ENCODE data around the gene LYPD6.

DNA sequence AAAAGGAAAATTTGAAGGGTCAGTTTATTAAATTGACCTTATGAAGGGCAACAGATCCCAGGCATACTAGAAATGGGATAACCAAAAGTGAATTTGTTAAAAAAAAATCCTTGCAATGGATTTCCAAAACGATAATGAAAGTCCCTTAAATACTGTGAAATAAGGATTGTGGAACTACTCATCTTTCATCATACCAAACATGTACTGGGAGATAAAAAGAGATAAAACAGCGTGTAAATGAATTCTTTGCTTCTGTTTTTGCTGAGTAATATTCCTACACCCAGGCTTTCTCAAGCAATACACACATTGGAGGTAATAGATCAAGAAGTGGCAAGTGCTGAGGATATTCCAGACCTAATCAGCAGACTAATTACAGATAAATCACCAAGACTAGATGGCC lies 3.8 kb downstream of the LYPD6 start:
- TF ChIP-seq, protein P1, sequence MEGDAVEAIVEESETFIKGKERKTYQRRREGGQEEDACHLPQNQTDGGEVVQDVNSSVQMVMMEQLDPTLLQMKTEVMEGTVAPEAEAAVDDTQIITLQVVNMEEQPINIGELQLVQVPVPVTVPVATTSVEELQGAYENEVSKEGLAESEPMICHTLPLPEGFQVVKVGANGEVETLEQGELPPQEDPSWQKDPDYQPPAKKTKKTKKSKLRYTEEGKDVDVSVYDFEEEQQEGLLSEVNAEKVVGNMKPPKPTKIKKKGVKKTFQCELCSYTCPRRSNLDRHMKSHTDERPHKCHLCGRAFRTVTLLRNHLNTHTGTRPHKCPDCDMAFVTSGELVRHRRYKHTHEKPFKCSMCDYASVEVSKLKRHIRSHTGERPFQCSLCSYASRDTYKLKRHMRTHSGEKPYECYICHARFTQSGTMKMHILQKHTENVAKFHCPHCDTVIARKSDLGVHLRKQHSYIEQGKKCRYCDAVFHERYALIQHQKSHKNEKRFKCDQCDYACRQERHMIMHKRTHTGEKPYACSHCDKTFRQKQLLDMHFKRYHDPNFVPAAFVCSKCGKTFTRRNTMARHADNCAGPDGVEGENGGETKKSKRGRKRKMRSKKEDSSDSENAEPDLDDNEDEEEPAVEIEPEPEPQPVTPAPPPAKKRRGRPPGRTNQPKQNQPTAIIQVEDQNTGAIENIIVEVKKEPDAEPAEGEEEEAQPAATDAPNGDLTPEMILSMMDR (IDR thresholded peaks at IDR 0.05), result no peak
- TF ChIP-seq POLR2A (IDR thresholded peaks at IDR 0.05), result no peak
